Peyer's patch (tissue), 4 donors: ENCODE data around the gene SLC9A4.

Source experiments
- POLR2A ChIP-seq, 2 donors: fragments of 450-650 bp; IDR thresholded peaks; one replicate each; pipeline ENCODE4 v1.5.1; 2017; ENCODE audit warnings: antibody characterized with exemption in 2 of 2, mild to moderate bottlenecking in 2 of 2, moderate library complexity in 2 of 2
- TF ChIP-seq, protein P1 (sequence below), 6 experiments: fragments of 450-650 bp in 4 of 6; fragments of 200-600 bp in 2 of 6; sonication (generic) in 1 of 6; IDR thresholded peaks; one replicate each; pipeline ENCODE4 v1.5.1; 2017 to 2019; ENCODE audit warnings: antibody characterized with exemption in 6 of 6, mild to moderate bottlenecking in 3 of 6, moderate library complexity in 1 of 6

DNA sequence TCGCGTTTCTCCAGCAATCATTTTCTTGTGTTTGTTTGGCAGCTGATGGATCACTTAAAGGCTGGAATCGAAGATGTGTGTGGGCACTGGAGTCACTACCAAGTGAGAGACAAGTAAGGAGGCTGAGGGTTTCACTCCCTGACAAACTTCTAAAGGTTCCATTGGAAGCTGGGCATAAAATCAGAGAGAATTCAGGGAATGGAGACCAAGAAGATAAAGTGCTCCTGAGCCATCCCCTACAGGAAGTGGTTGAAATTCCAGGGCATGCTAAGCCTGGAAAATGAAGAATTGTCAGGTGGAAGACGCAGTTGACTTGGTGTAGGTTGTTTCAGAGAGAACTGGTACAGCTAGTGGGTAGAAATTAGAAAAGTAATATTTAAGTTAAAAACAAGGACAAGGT lies 39.1 kb downstream of the SLC9A4 start:
- TF ChIP-seq, protein P1, sequence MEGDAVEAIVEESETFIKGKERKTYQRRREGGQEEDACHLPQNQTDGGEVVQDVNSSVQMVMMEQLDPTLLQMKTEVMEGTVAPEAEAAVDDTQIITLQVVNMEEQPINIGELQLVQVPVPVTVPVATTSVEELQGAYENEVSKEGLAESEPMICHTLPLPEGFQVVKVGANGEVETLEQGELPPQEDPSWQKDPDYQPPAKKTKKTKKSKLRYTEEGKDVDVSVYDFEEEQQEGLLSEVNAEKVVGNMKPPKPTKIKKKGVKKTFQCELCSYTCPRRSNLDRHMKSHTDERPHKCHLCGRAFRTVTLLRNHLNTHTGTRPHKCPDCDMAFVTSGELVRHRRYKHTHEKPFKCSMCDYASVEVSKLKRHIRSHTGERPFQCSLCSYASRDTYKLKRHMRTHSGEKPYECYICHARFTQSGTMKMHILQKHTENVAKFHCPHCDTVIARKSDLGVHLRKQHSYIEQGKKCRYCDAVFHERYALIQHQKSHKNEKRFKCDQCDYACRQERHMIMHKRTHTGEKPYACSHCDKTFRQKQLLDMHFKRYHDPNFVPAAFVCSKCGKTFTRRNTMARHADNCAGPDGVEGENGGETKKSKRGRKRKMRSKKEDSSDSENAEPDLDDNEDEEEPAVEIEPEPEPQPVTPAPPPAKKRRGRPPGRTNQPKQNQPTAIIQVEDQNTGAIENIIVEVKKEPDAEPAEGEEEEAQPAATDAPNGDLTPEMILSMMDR (IDR thresholded peaks at IDR 0.05), result no peak
- no peak for TF ChIP-seq POLR2A (IDR thresholded peaks at IDR 0.05)
